NCI-H2107 treated with DMSO at 0.1 percent for 48 hours (cell line): ENCODE results near the gene MCRS1.
A peak's percentile ranks its signal among the peaks of the same experiment; 100 is the strongest.

Experiments used
- DNase-seq: peaks from one replicate; lab custom pipeline; 2025; ENCODE audit not compliant: unreplicated experiment; lab: John Stamatoyannopoulos, UW

MCRS1 gene

GRCh38 chr12:49583366-49584094 is 15.6 kb upstream of the MCRS1 start:
- no peak for DNase-seq

- DNase-seq: no peak
These were observed 14.9 kb upstream of the MCRS1 start for GRCh38 chr12:49582850-49583249.

GRCh38 chr12:49582201-49582600 is 14.3 kb upstream of the MCRS1 start:
- no peak for DNase-seq

GRCh38 chr12:49580572-49581535 is 12.9 kb upstream of the MCRS1 start:
- peak; percentile 92 for DNase-seq

- no peak for DNase-seq
These were observed 10.7 kb upstream of the MCRS1 start for GRCh38 chr12:49578471-49579112.

GRCh38 chr12:49577589-49578315 is 9.8 kb upstream of the MCRS1 start:
- DNase-seq: no peak

- DNase-seq: no peak
These were observed 660 bp upstream of the MCRS1 start for GRCh38 chr12:49568442-49569162.

GRCh38 chr12:49567302-49567610 is 686 bp downstream of the MCRS1 start:
- no peak for DNase-seq

GRCh38 chr12:49566361-49566760 is 1.6 kb downstream of the MCRS1 start:
- no peak for DNase-seq

GRCh38 chr12:49565406-49566265 is 2.3 kb downstream of the MCRS1 start:
- no peak for DNase-seq

- DNase-seq: no peak
These were observed 3.1 kb downstream of the MCRS1 start for GRCh38 chr12:49564686-49565405.

GRCh38 chr12:49563951-49564685 is 3.8 kb downstream of the MCRS1 start:
- no peak for DNase-seq

GRCh38 chr12:49562831-49563230 is 5.1 kb downstream of the MCRS1 start:
- DNase-seq: no peak

GRCh38 chr12:49562233-49562632 is 5.7 kb downstream of the MCRS1 start:
- no peak for DNase-seq

- DNase-seq: no peak
These were observed 7.2 kb downstream of the MCRS1 start for GRCh38 chr12:49560695-49561094.

GRCh38 chr12:49559011-49559675 is 8.8 kb downstream of the MCRS1 start:
- DNase-seq: no peak

- DNase-seq: no peak
These were observed 9.4 kb downstream of the MCRS1 start for GRCh38 chr12:49558526-49558925.

- DNase-seq: no peak
These were observed 10.1 kb downstream of the MCRS1 start for GRCh38 chr12:49557917-49558215.
